HG02678 (cell line): ENCODE measurements around the gene FOXD4L3.
"Not testable (repeated sequence)": the region's sequence is repeated elsewhere in the genome, so short reads cannot be mapped to it uniquely, and the experiment has no call there.

ENCODE experiments used
- ATAC-seq: cut with Tn5 transposase; IDR thresholded peaks from one replicate; pipeline ENCODE4 v1.9.1; 2021; ENCODE audit warnings: mild to moderate bottlenecking, moderate library complexity; ENCODE audit not compliant: unreplicated experiment

Gene FOXD4L3

GRCh38 chr9:68302567-68302966, at the start of gene FOXD4L3:
FOXD4L3 (plus strand) TSS chr9:68302867; CDS start chr9:68302952, 85 bp downstream.
- not testable (repeated sequence) for ATAC-seq

- not testable (repeated sequence) for ATAC-seq
Measured at GRCh38 chr9:68281041-68281440, 21.6 kb upstream of the FOXD4L3 start.

DNA sequence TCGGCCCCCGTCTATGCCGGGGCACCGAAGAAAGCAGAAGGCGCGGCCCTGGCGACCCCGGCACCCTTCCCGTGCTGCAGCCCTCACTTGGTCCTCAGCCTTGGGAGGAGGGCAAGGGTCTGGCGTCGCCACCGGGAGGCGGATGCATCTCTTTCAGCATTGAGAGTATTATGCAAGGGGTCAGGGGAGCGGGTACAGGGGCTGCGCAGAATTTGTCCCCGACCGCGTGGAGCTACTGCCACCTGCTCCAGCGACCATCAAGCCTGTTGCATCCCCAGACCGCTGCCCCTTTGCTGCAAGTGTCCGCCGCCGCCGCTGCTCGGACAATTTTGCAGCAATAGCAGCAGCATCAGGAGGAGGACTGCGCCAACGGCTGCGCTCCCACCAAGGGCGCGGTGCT, 1.1 kb downstream of the FOXD4L3 start:
- not testable (repeated sequence) for ATAC-seq

DNA sequence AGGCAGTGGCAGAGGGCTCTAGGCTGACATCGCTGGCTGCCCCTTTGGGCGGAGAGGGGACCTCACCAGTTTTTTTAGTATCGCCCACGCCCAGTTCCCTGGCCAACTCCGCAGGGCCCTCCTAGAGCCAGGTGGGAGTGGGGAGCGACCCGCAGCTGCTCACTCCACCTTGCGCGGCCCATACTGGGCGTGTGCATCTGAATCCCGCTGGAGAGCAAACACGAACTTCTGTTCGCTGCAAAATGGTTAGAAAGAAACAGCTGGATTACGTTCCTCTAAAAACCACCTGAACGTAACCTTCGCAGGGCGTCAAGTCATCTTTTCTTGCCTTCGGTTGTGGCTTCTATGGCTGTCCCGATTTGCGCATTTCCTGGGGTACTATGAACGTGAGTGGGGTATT, 1.5 kb downstream of the FOXD4L3 start:
- ATAC-seq: not testable (repeated sequence)

DNA sequence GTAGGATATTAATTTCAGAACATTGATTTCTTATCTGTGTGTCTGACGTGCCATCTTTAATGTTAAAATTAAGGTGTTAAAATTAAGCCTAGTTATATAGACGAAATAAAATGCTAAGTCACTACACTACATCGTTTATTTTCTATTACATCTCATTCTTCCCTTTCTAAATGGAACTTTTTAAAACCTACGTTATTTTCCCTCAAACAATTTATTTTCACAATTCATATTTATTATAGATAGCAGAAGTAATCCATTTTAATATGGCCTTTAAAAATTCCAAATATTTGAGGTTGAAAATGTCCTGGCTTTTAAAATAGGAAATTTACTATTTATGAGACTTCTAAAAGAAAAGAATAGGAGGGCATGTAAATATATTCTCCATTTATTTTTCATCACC, 2.1 kb downstream of the FOXD4L3 start:
- not testable (repeated sequence) for ATAC-seq

DNA sequence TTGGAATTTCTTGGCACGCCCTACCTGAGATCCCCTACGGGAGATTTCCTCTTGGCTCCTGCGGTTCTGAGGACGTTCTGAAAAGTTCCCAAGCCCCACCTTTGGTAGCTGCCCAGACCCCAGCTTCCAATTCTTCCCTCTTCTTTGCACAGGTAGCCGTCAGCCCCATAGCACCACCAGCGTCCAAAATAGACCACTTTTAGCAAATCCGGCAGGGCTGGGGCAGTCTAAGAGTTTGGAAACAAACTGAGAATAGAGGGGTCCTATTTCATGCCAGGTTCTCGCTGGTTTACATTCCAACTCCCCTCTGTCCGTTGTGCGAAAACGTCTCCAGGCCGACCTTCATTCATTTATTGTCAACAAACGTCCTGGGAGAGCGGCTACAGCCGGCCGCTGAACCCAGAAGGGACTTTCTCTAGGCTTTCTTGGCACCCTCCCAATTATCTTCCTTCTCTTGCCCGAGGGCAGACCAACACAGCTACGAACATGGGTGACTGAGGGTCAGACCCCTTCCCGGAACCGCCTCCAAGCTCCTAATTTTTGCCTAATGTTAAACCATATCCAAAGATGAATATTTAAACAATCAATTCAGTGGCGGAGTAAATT, 3.1 kb downstream of the FOXD4L3 start:
- not testable (repeated sequence) for ATAC-seq

DNA sequence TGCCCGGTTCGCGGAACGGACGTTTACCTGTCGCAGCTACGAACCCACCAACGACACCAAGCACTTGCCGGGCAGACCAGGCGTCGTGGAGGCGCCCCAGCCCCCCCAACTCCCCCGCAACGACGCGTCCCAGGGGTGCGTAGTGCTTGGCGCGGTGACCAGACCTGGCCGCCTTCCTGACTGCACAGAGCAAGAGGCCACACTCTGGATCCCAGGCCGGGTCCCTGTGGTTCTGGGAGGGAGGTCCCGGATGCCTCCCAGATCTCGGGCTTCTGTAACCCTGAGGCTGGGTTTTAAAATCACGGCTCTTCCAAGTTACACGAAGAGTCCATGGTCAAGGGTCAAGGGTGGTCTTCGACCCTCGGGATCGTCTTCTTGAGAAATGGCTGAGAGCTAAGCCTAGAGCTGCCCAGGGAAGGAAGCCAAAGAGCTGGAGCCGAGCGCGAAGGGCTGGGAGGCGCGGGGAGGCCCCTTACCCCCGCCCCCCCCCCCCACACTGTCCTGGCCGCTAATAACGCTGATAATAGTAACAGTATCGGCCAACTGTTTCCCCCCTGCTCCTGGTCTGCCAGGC, 3.8 kb downstream of the FOXD4L3 start:
- not testable (repeated sequence) for ATAC-seq

GRCh38 chr9:68307127-68307526, 4.5 kb downstream of the FOXD4L3 start:
- not testable (repeated sequence) for ATAC-seq

DNA sequence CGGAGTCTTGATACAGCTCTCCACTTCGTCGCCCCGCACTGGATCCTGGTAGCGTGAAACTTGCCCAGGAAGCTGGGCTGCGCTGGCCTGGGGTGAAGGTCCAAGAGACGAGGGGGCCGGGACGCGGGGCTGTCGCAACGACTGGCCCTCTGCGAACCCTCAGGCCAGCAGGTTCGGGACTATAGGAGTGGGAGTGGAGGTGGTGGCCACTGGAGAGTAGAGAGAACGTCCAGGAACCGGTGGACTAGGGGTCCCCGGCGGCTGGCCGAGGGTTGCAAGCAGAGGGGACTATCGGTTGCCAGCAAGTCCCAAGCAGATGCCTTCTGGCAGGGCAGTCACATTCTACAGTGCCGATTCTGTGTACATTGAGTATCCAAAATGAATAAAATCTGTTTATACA, 5.0 kb downstream of the FOXD4L3 start:
- not testable (repeated sequence) for ATAC-seq

DNA sequence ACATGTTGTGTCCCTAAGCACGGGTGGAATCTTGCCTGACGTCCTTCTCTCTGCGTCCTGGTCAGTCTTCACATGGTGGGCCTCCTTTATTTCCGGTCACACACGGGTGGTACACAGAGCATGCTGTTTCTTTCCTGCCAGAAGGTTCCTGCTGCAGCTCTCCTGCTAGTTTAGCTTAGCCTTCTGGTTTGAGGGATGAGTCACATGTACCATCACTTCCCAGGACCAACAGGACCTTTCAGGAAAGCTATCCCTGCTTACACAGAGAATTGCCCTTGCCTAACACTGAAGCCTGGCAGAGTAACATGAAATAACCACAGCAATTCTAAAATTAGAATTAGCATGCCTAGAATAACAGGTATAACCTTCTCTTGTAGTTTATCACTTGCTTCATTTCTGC, 8.5 kb downstream of the FOXD4L3 start:
- ATAC-seq: not testable (repeated sequence)

GRCh38 chr9:68318209-68318608, 15.5 kb downstream of the FOXD4L3 start:
- ATAC-seq: not testable (repeated sequence)

DNA sequence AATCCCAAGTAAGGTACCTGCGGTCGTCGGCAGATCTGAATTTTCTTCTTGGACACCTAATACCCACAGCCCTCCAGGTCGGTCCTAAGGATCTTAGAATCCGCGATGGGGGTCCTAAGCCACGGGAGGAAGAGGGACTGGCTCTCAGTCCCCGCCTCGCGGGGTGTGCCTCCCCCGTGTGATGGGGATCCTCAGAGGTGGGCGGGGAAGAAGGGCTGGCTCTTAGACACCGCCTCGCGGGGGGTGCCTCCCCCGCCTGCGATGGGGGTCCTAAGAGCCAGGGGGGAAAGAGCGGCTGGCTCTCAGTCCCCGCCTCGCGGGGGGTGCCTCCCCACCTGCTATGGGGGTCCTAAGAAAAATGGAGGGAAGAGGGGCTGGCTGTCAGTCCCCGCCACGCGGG, 21.1 kb downstream of the FOXD4L3 start:
- ATAC-seq: not testable (repeated sequence)

- not testable (repeated sequence) for ATAC-seq
Measured at GRCh38 chr9:68324518-68324917, 21.9 kb downstream of the FOXD4L3 start.

DNA sequence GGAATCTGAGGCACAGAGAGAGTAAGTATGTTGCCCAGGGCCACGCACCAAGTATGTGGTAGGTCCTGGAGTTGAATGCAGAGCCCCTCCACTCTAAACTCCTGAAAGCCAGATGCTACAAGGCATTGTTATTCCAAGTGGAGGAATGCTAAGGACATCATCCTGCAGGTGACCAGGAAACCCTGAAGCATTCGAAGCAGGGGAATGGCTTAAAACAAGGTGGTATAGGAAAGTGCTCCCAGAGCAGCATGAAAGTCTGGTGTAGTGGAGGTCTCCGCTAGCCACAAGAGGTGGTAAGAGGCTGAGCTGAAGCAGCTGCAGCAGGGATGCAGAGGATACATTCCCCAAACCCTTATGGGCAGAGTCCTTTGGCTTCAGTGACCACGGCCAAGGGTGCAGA, 26.4 kb downstream of the FOXD4L3 start:
- not testable (repeated sequence) for ATAC-seq

DNA sequence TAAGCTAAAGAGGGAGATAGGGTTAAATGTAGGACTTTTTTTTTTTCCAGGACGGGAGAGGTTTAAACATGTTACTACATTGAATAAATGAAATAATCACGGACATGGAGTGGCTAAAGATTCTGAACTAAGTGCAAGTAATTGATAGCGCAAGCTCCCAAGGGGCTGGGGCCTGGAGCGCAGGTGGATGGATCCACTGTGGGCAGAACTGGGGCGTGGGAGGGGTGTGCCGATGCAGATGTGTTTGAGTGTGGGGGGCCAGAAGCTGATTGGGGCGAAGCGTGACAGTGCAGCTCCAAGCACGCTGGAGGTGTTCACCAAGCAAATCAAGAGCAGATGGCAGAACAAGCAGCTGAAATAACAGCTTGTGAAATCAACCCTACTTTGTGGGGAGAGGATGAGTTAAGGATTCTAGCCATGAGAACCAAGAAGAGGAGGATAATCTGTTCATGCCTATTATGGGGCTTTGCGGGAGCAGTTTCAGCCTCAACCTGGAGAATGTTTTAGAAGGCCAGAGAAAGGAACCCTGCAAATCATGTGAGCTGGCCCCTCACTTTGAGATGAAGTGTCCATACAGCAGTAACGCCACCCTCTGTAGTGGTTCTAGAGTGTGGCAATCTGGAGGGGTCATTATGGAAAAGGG, 28.0 kb downstream of the FOXD4L3 start:
- ATAC-seq: not testable (repeated sequence)

- not testable (repeated sequence) for ATAC-seq
Measured at GRCh38 chr9:68332122-68332521, 29.5 kb downstream of the FOXD4L3 start.

GRCh38 chr9:68335935-68336334, 33.3 kb downstream of the FOXD4L3 start:
- not testable (repeated sequence) for ATAC-seq

- not testable (repeated sequence) for ATAC-seq
Measured at GRCh38 chr9:68336639-68337339, 34.1 kb downstream of the FOXD4L3 start.

GRCh38 chr9:68338000-68338399, 35.3 kb downstream of the FOXD4L3 start:
- ATAC-seq: not testable (repeated sequence)

- ATAC-seq: peak; percentile 90
Measured at GRCh38 chr9:68342265-68343025, 39.8 kb downstream of the FOXD4L3 start.

DNA sequence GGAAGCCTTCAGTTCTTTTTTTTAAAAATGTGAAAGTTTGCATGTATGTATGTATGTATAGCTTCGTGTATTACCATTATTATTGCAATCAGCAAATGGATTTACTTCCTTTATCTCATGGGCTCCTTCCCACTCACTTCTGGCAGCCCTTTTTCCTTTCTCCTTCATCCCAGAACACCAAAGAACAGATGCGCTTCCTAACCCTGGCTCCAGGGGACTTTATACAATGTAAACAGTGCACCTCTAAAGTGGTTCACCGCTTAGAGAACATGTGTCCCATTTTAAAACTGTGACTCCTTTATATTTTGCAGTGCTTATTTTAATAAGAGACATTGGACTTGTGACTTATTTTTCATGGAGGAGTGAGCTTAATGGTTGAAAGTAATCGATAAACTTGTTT, 40.6 kb downstream of the FOXD4L3 start:
- ATAC-seq: not testable (repeated sequence)
